ENCODE data around the gene LRRC61.
"Not testable (repeated sequence)": the region's sequence is repeated elsewhere in the genome, so short reads cannot be mapped to it uniquely, and the experiment has no call there.

The LRRC61 gene

GRCh38 chr7:150308575-150308974, 14.6 kb upstream of the LRRC61 start:
- DNase-seq, result no peak

- DNase-seq, result no peak
Observed at GRCh38 chr7:150311146-150311545, 12.0 kb upstream of the LRRC61 start.

DNA sequence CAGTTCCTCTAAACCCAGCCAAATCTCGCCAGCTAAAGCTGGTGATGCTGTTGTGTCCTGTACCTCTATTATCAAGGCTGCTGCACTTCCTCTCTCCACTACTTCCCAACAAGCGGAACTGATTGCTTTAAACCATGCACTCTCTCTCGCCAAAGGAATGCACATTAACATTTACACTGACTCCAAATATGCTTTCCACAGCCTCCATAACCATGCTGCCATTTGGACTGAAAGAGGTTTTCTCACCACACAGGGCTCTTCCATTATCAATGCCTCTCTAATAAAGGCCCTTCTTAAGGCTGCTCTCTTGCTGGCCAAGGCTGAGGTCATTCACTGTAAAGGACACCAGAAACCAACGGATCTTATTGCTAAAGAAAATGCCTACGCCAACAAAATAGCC, 11.4 kb upstream of the LRRC61 start:
- no peak for DNase-seq

GRCh38 chr7:150312649-150313366, 10.3 kb upstream of the LRRC61 start:
- DNase-seq, result not testable (repeated sequence)

- no peak for DNase-seq
Observed at GRCh38 chr7:150313367-150313809, 9.8 kb upstream of the LRRC61 start.

DNA sequence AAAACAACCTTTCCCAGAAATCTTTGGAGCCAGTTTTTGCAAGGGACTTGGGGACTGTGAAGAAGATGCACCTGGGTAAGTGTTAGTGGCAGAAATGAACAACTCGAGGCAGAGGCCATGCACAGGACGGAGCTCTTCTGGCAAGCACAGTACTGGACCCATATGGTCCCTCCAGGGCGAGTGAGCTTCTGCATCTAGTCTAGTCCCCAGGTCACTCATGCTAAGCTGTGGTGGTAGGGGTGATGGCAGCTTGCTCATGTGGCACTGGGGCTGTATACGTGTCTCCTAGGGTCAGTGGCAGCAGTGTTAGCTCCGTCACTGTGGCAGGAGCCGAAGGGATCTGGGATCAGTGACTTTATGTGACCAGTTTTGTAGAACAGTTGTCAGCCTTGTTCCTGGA, 9.3 kb upstream of the LRRC61 start:
- no peak for DNase-seq

DNA sequence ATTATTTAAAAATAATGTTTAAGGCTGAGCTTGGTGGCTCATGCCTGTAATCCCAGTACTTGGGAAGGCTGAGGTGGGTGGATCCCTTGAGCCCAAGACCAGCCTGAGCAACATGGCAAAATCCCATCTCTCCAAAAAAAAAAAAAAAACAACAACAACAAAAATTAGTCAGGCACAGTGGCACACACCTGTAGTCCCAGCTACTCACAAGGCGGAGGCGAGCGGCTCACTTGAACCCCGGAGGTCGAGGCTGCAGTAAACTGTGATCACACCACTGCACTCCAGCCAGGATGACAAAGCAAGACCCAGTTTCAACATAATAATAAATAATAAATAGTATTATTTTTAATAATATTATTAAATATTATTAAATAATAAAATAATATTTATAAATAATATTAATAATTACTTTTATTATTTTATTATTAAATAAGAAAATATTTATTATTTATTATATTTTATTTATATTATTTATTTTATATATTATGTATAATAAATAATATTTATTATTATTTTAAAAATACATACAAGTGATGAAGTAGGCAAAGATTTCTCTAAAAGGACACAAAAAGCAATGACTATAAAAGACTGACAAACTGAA, 8.4 kb upstream of the LRRC61 start:
- DNase-seq, result no peak

GRCh38 chr7:150316987-150317386, 6.2 kb upstream of the LRRC61 start:
- not testable (repeated sequence) for DNase-seq

DNA sequence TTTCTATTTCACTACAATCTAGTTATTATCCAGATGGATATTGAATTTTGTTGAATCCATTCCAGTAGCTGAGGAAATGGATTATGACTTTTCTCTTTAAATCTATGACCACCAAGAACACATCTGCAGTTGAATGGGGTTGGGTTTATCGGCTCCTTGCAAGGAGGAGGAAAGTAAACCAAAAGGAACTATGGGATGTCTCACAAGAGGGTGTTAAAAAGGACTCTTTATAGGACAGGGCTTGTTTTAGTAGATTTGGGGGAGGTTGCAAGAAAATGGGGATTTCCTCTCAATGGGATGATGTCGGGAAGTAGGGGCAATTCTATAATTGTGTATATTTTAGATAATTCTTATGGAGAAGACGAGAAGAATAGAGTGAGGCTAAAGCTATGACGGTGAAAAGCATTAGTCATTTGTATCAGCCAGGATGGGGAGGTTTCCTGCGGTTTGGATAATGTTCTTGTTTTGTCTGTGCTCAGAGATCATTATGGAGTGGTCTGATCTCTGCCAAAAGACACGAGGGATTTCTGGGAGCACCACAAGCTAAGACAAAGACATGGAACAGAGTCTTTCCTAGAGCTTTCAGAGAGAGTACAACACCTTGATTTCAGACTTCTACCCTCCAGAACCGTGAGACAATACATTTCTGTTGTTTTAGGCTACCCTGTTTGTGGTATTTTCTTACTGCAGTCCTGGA, 5.3 kb upstream of the LRRC61 start:
- DNase-seq, result no peak

DNA sequence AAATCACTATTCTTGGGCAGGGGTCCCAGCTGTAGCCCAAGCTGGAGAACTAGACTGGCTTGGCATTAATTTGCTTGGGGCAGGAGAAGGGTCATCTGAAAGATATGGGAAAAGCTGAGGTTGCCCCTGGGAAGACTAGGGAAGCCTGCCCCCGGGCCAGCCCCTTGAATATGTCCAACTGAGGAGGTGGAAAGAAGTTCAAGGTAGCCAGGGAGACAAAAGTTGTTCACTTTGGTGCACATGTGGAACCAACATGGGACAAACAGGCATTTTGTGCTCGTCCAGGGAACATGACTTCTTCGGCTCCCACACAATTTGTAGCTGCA, 1.4 kb upstream of the LRRC61 start:
- DNase-seq, result no peak

DNA sequence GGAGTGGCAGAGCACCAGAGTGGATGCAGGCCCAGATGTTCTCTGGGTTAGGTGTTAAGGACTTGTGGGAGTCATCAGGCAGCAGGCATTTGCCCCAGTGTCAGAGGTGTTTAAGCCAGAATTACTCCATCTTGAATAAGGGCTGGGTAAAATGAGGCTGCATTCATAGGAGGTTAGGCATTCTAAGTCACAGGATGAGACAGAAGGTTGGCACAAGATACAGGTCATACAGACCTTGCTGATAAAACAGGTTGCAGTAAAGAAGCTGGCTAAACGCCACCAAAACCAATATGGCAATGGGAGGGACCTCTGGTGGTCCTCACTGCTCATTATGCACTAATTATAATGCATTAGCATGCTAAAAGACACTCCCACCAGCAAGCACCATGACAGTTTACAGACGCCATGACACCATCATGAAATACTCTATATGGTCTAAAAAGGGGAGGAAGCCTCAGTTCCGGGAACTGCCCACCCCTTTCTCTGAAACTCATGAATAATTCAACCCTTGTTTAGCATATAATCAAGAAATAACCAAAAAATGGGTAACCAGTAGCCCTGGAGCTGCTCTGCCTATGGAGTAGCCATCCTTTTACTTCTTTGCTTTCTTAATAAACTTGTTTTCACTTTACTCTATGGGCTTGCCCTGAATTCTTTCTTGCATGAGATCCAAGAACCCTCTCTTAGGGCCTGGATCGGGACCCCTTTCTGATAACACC, 882 bp upstream of the LRRC61 start:
- peak; percentile 83 for DNase-seq

DNA sequence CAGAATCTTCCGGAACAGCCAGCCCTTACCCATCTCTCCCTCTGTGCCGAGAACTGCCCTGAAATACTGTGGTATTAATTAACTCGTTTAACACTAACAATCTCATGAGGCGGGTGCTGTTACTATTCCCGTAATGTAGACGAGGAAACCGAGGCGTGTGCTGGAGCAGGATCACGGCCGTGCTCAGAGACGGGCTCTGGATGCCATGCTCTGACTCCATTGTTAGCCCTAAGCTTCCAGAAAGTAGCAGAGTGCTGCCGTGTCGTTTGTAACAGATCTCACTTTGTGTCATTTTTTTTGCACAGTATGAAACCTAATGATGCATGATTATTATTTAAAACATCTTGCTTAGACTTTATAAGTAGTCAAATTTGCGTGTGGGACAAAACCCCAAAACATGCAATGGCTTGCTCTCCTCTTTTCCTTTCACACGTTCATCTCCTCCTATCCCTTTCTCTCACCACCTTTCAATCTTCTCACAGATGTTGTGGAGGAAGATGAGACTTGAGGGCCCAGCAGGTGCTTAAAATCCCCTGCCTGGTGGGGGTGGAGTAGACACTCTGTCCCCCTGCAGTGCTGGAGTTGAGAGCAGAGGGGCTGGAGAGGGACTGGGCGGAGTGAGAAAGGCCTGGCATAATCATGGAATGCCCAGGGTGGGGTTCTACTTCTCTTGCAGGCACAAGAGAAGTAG, 672 bp downstream of the LRRC61 start:
- DNase-seq, result no peak

DNA sequence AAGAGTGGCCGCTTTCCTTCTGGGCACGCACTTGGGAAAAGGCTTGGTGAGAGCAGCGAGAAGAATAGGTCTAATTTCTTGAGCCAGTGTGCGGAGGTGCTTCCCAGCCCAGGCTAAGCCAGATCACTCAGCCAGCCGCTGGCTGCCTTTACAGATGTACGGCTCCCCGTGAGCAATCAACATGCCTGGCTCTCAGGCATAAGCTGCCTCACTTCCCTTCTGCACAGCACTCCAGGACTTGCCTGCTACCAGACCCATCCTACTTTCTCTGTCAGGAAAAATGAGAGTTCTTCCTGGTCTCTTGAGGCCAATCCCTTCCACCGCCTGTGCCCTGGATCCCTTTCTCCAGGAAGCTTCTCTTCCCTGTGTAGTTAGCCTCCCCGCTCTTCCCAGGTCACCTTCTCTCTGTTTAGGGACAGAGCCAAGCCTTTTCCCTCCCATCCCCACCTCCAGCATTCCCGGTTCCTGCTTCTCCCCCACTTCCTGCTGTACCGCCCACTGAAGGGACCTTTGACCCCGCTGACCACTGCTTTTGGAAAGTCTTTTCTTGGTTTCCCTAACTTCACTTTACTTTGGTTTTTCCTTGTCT, 1.3 kb downstream of the LRRC61 start:
- DNase-seq, result no peak

DNA sequence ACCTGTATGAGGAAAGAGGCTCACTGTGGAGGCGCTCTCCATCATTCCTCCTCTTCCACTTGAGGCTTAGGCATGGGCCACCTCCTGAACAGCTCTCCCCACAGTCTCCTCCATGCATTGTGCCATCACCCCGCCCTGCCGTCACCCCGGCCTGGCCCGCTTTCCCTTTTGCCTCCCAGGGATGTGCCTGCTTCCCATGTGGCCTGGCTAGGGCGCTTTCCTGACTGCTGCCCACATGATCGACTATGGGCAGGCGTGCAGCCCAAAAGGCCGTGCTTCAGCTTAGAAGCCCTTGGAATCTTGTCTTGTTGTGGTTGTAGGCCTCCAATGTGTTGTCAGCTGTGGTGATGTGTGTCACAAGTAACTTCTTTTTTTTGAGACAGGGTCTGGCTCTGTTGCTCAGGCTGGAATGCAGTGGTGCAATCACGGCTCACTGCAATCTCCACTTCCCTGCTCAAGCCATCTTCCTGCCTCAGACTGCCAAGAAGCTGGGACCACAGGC, 2.0 kb downstream of the LRRC61 start:
- no peak for DNase-seq

DNA sequence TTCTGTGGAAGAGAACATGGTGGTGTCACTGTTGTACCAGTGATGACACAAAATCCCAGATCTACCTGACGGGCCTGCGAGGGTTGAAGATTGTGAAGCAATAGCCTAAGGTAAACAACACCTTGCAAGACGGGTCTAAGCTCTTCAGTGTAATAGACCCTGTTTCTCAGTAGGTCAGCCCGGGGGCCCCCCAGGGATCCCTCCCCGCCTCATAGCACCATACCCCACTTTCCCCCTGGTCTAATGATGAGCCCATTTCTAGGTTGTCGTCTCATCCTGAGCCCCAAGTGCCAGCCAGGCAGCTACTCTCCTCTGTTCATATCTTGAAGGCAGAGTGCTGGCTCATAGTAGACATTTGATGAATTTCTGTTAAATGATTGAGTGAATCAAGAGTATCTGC, 2.7 kb downstream of the LRRC61 start:
- DNase-seq, result no peak

DNA sequence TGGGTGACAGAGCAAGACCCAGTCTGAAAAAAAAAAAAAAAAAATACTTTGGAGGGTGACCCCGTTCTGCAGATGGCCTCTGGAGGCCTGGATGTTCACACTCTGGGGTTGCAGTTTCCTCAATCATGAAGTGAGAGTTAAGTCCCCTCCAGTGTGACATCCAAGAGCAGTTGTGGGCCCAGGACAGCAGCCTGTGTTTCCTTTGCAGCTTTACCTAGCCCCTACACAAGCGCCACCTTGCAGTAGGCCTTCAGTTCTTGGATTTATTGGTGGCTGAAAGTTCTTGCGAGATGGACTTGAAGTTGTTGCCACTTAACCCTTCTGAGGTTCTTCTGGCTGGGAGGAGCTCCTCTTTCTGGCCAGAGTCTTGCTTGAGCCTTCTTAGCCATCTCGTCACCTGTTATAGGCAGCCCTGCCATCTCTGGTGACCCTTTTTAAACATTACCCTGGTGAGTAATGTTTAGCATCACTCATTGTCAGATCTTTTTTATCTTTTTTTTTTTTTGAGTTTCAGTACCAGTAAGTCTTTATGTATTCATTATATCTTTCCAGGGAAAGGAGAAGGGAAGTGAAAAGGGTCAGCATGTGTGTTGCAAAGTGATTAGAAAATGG, 3.6 kb downstream of the LRRC61 start:
- DNase-seq, result no peak

DNA sequence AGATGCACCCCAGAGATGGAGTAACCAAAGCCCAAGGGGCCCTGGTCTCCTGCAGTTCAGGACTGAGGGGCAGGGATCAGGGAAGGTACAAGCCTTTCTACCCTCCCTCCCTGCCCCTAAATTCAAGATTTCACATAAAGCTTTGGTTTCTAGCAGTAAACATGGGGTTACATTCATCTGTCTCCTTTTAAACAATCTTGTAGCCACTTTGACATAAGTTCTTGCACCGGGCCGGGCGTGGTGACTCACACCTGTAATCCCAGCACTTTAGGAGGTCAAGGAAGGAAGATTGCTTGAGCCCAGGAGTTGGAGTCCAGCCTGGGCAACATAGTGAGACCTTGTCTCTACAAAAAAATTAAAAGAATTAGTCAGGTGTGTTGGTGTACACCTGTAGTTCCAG, 4.2 kb downstream of the LRRC61 start:
- DNase-seq, result no peak

- DNase-seq, result no peak
Observed at GRCh38 chr7:150329331-150330120, 6.4 kb downstream of the LRRC61 start.

DNA sequence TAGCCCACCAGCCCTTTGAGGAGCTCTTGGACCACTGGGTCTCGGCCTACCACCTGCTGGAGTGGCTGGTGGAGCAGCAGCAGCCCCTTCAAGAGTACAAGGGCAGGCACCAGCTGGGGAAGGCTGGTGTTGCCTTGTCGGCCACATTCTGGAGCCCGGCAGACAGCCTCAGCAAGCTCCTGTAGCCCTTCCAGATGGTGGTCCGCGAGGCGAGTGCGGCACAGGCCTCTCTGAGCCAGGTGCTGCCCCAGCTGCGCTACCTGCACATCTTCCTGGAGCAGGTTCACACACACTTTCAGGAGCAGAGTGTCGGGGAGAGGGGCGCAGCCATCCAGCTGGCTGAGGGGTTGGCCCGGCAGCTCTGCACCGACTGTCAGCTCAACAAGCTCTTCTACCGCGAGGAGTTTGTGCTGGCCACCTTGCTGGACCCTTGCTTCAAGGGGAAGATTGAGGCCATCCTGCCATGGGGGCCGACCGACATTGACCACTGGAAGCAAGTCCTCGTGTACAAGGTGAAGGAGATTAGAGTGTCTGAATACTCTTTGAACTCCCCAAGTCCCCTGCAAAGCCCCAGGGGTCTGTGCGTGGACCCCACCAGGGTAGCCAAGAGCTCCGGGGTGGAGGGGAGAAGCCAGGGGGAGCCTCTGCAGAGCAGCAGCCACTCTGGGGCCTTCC, 7.2 kb downstream of the LRRC61 start:
- no peak for DNase-seq

DNA sequence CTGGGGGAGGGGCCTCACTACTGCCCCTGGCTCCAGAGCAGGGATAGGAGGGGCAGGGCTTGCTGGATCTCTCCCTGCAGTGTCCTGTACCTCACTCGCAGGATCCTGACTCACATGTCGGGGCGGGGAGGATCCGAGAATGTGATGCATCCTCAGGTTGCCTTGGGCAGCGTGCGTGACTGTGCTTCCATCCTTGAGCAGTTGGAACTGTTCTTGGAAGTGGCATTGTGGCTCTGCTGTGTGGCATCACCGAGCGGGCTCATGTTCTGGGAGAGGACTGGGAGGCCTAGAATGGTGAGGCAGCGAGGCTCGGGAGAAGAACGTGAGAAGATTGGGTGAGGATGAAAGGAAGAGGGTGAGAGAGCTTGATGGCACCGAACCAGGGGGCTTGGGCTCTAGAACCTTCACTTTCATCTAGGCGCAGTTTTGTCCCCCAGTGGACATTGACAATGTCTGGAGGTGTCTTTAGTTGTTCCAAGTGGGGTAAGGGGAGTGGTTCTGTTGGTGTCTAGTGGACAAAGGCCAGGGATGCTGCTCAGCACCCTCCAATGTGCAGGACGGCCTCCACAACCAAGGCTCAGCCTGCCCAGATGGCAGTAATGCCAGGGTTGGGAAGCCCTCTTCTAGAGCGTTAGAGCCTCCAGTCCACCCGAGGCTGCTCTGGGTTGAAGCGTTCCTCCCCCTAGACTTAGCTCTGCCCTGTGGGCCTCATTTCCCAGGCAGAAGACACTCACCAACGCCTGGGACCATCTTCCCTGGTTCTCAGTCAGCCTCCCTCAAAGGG, 9.9 kb downstream of the LRRC61 start:
- DNase-seq, result no peak

All from CD4-positive, alpha-beta T cell treated with Interleukin-21 for 1 hour (primary cell).